K562 (cell line): Measurements from ENCODE around the gene SUCO. TPM values are rescaled to one million over a fixed set of nuclear protein-coding genes. Genes with fewer than 3 reads are reported as not detected.

Experiments
- ARID1B ChIP-seq: fragments of 450-650 bp; IDR thresholded peaks from 2 replicates; pipeline ENCODE4 v1.6.1; 2016; ENCODE audit warnings: antibody characterized with exemption, mild to moderate bottlenecking, inconsistent platforms
- ATF3 ChIP-seq, 2 experiments: fragments of 450-650 bp in 1 of 2; sonication (generic) in 1 of 2; formaldehyde crosslinking in 1 of 2; IDR thresholded peaks in 1 of 2; conservative IDR thresholded peaks in 1 of 2; 2 replicates each; pipeline versions ENCODE4 v1.6.1 to v1.8.1; 2016 to 2023; ENCODE audit warnings: mild to moderate bottlenecking in 2 of 2, moderate library complexity in 2 of 2, inconsistent platforms in 1 of 2, missing genetic modification reagents in 1 of 2
- CUX1 ChIP-seq: fragments of 200-800 bp; sonication (Bioruptor generic); IDR thresholded peaks from 2 replicates; pipeline ENCODE4 v1.6.1; 2016; ENCODE audit warnings: missing genetic modification characterization, missing compliant biosample characterization
- ETS1 ChIP-seq: conservative IDR thresholded peaks from 2 replicates; pipeline ENCODE4 v1.6.1; 2011; ENCODE audit warnings: low read depth, mild to moderate bottlenecking, low read length; ENCODE audit not compliant: control insufficient read depth
- JUN ChIP-seq, 2 experiments: sonication (generic) in 1 of 2; formaldehyde crosslinking in 1 of 2; IDR thresholded peaks; 2 replicates each; pipeline versions ENCODE4 v1.6.1 to v1.8.0; 2012 to 2022; ENCODE audit warnings: borderline replicate concordance in 2 of 2, mild to moderate bottlenecking in 2 of 2, improper control_type of control experiment in 1 of 2, low read depth in 1 of 2, low read length in 1 of 2, missing genetic modification reagents in 1 of 2
- REST ChIP-seq, 2 experiments: fragments of 450-650 bp; formaldehyde crosslinking in 1 of 2; IDR thresholded peaks; 2 replicates each; pipeline versions ENCODE4 v1.4.0 to v1.6.1; 2014 to 2020; ENCODE audit warnings: mild to moderate bottlenecking in 2 of 2, borderline replicate concordance in 1 of 2, low read depth in 1 of 2
- ZNF444 ChIP-seq: fragments of 250-450 bp; sonication (Bioruptor Pico); IDR thresholded peaks from 2 replicates; pipeline ENCODE4 v1.4.0; 2020; ENCODE audit warnings: mild to moderate bottlenecking, moderate library complexity
- polyA plus RNA-seq, 8 experiments: library from polyadenylated mRNA; depleted of rRNA in 4 of 8; stranded (reverse) in 5 of 8; unstranded in 3 of 8; fragments of >200 nt; fragmentation: Nextera tagmentation in 2 of 8; fragmentation: Illumina TruSeq in 1 of 8; extraction: Ambion mirVana in 2 of 8; extraction: Trizol in 1 of 8; gene quantifications; 2 replicates each; pipeline versions ENCODE4 v1.2.1 to v1.2.3, GENCODE V29; 2011 to 2014; ENCODE audit warnings: inconsistent platforms in 1 of 8, missing spikeins in 1 of 8
- total RNA-seq, 7 experiments: library from RNA; depleted of rRNA in 6 of 7; stranded (reverse); fragments of >200 nt in 6 of 7; fragmentation: Illumina TruSeq in 2 of 7; extraction: Trizol in 2 of 7; gene quantifications; 2 replicates each; pipeline versions ENCODE4 v1.2.1 to v1.2.3, GENCODE V29; 2011 to 2021; ENCODE audit warnings: low replicate concordance in 1 of 7

Gene SUCO
- total and polyA plus RNA-seq, 9 of the 15 experiments (the other 6 are each of a cell fraction or from before 2014, with no cell fraction given), result 2.5 to 20.6 (median 14.3) TPM

GRCh38 chr1:172536256-172536655 is 3.3 kb downstream of the SUCO start (continued):
- no peak for TF ChIP-seq CUX1 (CRISPR knock-in tag)
- TF ChIP-seq ZNF444 (CRISPR knock-in tag), result no peak
- no peak for TF ChIP-seq JUN (IDR thresholded peaks at IDR 0.05; ENCODE audit: borderline replicate concordance, low read depth, low read length)
- no peak for TF ChIP-seq JUN (CRISPR knock-in tag; IDR thresholded peaks at IDR 0.05; ENCODE audit: borderline replicate concordance)
- TF ChIP-seq ATF3 (IDR thresholded peaks at IDR 0.05), result 0 out of 2 replicates have a peak, but pooled peaks have one; percentile 30
- no peak for TF ChIP-seq ATF3 (CRISPR knock-in tag; conservative IDR thresholded peaks at IDR 0.05)
- TF ChIP-seq ARID1B, result no peak
- no peak for TF ChIP-seq ETS1
- no peak for TF ChIP-seq REST (IDR thresholded peaks at IDR 0.05; ENCODE audit: borderline replicate concordance)
- TF ChIP-seq REST (CRISPR knock-in tag; IDR thresholded peaks at IDR 0.05; ENCODE audit: low read depth), result no peak
